GM19023 (cell line): Measurements from ENCODE around the gene TUBB4B.
A peak's percentile ranks its signal among the peaks of the same experiment; 100 is the strongest.

ENCODE experiments used
- ATAC-seq: cut with Tn5 transposase; IDR thresholded peaks from one replicate; pipeline ENCODE4 v1.9.1; 2021; ENCODE audit warnings: mild to moderate bottlenecking, moderate library complexity; ENCODE audit not compliant: unreplicated experiment

The TUBB4B gene

GRCh38 chr9:137240841-137241489 is at the start of gene TUBB4B:
TSS of gene TUBB4B (plus strand) at chr9:137241287. CDS start at chr9:137241361, 74 bp downstream.
- ATAC-seq, result peak; percentile 65

- ATAC-seq, result no peak
Observed at GRCh38 chr9:137191691-137192447, 49.2 kb upstream of the TUBB4B start.

- ATAC-seq, result no peak
Observed at GRCh38 chr9:137192448-137192780, 48.7 kb upstream of the TUBB4B start.

- ATAC-seq, result no peak
Observed at GRCh38 chr9:137192859-137193258, 48.2 kb upstream of the TUBB4B start.

- ATAC-seq, result no peak
Observed at GRCh38 chr9:137193771-137194170, 47.3 kb upstream of the TUBB4B start.

- no peak for ATAC-seq
Observed at GRCh38 chr9:137194388-137194787, 46.7 kb upstream of the TUBB4B start.

GRCh38 chr9:137194909-137195308 is 46.2 kb upstream of the TUBB4B start:
- no peak for ATAC-seq

- ATAC-seq, result no peak
Observed at GRCh38 chr9:137195525-137196220, 45.4 kb upstream of the TUBB4B start.

GRCh38 chr9:137198051-137198901 is 42.8 kb upstream of the TUBB4B start:
- no peak for ATAC-seq

- ATAC-seq, result no peak
Observed at GRCh38 chr9:137198902-137199283, 42.2 kb upstream of the TUBB4B start.

GRCh38 chr9:137199411-137200121 is 41.5 kb upstream of the TUBB4B start:
- ATAC-seq, result no peak

GRCh38 chr9:137200311-137201204 is 40.5 kb upstream of the TUBB4B start, which contains the start of gene TPRN:
TSS of gene TPRN (minus strand) at chr9:137200741. CDS start at chr9:137200711, 30 bp downstream.
- peak; percentile 87 for ATAC-seq

- no peak for ATAC-seq
Observed at GRCh38 chr9:137201205-137201868, 39.8 kb upstream of the TUBB4B start.

GRCh38 chr9:137202966-137203365 is 38.1 kb upstream of the TUBB4B start:
- ATAC-seq, result no peak

GRCh38 chr9:137204731-137205125 is 36.4 kb upstream of the TUBB4B start:
- ATAC-seq, result no peak

GRCh38 chr9:137205126-137206069 is 35.7 kb upstream of the TUBB4B start, which contains the start of the genes NDOR1 and TMEM203:
TSS of gene NDOR1 (plus strand) at chr9:137205700. CDS start at chr9:137205778, 78 bp downstream.
TSS of gene TMEM203 (minus strand) at chr9:137205648. CDS start at chr9:137205414, 234 bp downstream.
- ATAC-seq, result peak; percentile 44

- ATAC-seq, result no peak
Observed at GRCh38 chr9:137206602-137207001, 34.5 kb upstream of the TUBB4B start.
